ENCODE results near the gene EMC10.

The EMC10 gene

DNA sequence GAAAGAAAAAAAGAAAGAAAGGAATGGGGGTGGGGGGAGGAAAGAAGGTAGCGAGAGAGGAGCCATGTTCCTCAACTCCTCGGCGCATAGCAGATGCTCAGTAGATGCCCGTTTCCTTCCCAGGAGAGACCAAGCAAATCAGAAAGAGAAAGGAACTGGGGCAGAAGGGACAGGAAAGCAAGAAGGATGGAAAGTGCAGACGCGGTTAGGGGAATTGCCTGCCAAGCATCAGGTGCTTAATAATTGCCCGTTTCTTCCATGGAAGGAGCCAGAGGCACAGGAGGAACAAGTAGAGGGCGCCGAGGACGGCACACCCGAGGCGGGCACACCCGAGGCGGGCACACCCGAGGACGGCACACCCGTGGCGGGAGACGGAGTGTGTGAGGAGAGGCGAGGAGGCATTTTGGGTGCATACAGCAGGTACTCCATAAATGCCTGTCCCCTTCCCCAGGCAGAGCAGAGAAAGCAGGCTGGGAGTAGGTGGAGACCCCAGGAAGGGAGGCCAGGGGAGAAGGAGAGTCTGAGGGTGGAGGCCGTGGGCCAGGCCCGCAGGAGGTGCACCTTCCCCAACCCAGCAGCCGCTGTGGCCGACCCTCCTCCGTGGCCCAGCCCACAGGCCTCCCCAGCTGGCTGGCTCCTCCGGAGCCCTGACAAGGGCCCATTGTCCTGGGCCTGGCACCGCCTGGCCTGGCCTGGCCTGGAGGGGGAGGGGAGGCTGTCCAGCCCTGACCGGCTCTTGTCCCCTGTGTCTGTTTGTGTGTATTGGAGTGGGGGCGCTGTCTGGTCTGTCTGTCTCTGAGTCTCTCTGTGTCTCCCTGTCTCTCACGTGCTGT is 20.1 kb downstream of the EMC10 start:
- no peak for DNase-seq (ENCODE audit: low read depth in 2 of 2)

DNA sequence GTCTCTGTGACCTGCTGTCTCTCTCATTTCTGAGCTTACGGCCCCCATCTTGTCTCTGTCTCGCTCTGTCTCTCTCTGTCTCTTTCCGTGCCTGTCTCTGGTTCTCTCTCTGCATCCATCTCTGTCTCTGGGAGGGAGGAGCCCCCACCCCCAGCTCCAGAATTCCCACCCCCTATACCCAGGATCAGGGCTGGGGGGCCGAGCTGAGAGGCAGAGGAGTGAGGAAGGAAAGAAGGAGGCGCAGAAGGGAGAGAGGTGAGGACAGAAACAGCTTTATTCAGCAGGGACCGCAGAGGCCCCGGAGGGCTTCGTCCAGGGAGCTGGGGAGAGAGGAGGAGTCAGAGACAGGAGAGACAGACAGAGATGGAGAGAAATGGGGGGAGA is 20.7 kb downstream of the EMC10 start:
- no peak for DNase-seq (ENCODE audit: low read depth in 2 of 2)

DNA sequence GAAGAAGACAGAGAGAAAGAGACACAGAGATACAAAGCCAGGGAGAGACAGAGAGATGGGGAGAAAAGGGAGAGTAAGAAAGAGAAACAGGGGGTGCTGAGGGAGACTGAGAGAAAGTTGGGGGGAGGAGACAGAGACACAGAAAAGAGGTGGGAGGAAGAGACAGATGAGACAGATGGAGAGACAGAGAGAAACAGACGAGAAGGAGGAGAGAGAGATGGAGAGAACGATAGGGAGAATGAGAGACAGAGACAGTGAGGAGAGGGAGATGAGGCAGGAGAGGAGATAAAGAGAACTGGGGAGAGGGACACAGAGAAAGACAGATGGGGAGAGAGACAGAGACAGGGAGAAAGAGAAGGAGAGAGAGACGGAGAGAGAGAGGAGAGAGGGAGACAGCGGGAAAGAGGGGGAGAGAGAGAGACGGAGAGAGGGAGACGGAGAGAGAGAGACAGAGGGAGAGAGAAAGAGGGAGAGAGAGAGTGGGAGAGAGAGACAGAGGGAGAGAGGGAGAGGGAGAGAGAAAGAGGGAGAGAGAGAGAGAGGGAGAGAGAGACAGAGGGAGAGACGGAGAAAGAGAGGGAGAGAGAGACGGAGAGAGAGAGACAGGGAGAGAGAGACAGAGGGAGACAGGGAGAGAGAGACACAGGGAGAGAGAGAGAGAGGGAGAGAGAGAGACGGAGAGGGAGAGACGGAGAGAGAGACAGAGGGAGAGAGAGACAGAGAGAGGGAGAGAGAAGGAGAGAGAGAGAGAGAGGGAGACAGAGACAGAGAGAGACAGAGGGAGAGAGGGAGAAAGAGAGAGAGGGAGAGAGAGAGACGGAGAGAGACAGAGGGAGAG is 22.1 kb downstream of the EMC10 start:
- no peak for DNase-seq (ENCODE audit: low read depth in 2 of 2)

- DNase-seq (ENCODE audit: low read depth in 2 of 2): no peak
These were observed 23.9 kb downstream of the EMC10 start for GRCh38 chr19:50500060-50500752.

DNA sequence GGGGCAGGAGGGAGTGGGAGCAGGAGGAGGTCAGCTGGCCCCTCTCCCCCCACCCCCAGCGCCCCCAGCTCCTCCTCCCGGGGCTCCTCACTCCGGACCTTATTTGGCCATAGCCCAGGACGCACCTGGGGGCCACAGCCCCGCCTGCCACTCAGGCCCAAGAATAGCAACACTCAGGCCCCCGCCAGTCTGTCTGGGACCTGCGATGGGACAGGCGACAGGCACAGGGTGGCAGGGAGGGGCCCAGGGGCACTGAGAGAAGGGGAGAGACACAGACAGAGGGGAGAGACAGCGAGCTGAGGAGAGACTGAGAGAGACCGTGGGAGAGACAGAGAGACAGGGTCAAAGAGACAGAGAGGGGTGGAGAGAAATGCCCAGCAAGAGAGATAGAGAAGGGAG is 24.4 kb downstream of the EMC10 start:
- DNase-seq (ENCODE audit: low read depth in 2 of 2): no peak

- no peak for DNase-seq (ENCODE audit: low read depth in 2 of 2)
These were observed 24.9 kb downstream of the EMC10 start for GRCh38 chr19:50501186-50501567.

DNA sequence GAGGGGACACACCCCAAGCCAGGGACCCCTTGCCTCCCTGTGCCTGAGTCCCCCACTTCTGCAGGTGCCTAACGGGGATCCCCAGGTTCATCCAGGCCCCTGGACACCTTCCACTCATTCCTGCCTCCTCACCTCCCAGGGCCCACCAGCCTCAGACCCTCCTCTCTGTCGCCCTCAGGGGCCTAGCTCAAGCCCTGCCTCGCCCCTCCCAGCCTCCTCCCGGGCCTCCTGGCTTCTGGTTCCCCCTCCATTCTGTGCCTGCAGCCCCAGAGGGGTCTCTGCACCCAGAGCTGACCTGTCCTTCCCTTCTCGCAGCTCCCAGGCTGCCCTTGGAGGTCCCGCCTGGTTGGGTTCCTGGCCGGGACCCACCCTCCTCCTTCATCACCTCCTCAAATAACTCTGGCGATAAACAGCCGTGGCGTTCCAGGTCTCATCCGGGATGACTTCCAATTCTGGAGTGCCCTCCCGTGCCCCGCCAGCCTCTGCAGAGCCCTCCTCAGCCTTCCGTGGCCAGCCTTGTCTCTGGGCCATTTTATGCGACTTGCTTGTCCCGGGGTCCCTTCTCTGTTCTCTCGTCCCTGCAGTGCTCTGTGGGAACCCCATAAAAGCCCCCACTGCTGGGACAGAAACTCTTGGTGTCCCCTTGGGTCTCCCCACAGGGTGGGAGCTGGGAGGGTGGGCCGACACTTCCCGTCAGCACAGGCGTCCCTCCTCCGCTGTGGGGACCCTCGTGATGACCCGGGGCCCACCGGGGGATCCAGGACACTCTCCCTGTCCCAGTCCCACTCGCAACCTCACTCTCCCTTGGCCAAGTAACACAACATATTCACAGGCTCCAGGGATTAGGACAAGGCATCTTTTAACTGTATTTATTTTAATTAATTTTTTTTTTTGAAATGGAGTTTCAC is 25.5 kb downstream of the EMC10 start:
- no peak for DNase-seq (ENCODE audit: low read depth in 2 of 2)

GRCh38 chr19:50505856-50506611 is 29.7 kb downstream of the EMC10 start:
- no peak for DNase-seq (ENCODE audit: low read depth in 2 of 2)

- DNase-seq (ENCODE audit: low read depth in 2 of 2): no peak
These were observed 30.4 kb downstream of the EMC10 start for GRCh38 chr19:50506700-50507099.

- no peak for DNase-seq (ENCODE audit: low read depth in 2 of 2)
These were observed 31.1 kb downstream of the EMC10 start for GRCh38 chr19:50507376-50507775.

DNA sequence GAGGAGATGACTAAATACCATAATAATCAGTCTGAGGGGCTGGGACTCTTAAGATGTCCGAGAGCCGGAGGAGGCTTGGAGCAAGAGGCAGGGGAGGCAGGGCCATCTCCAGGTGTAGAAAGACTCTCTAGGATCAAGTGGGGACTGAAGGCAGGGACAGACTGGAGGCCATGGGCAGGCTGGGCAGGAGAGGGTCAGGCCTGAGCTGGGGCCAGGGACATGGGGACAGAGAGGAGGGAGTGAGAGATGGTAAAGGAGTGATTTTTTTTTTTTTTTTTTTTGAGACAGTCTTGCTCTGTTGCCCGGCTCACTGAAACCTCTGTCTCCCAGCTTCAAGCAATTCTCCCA is 32.5 kb downstream of the EMC10 start:
- no peak for DNase-seq (ENCODE audit: low read depth in 2 of 2)

- no peak for DNase-seq (ENCODE audit: low read depth in 2 of 2)
These were observed 33.1 kb downstream of the EMC10 start for GRCh38 chr19:50509366-50509765.

DNA sequence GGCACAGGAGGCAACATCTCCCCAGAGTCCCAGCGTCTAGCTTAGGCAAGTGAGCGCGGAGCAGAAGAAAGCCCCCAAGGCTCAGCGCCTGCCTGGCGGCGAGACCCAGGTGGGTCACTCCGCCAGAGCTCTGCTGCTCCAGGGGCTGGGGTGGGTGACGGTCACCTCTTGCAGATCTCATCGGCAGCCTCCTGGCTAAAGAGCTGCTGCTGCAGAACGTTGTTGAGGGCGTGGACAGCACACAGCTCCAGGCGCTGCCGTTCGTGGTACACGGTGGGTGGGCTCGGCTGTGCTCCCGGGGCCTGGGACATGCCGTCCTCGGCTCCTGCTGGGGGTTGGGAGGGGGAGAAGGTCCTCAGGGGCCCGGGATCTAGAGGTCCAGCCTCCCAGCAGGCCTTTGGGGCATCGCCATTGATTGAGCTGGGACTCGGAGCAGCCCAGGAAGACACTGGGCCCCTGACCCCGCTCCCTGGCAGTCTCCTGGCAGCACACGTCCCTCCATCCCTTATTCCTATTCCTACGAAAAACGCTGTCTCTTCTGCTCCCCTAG is 33.9 kb downstream of the EMC10 start:
- DNase-seq (ENCODE audit: low read depth in 2 of 2): no peak

DNA sequence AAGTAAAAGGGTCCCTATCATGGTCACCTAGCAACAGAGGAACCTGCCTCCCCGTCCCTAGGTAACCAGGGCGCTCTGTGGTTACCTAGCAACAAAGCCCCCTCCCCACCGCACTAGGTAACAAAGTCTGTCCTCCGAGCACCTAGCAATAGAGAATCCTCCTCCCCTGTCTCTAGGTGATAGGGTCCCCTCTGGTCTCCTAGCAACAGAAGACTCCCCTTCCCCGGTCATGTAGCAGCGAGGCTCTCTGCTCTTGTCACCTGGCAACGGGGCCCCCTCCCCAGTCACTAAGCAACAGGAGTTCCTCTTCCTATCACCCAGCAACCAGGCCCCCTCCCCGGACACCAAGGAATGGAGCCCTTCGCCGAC is 34.4 kb downstream of the EMC10 start:
- DNase-seq (ENCODE audit: low read depth in 2 of 2): no peak

GRCh38 chr19:50511069-50511822 is 34.9 kb downstream of the EMC10 start, which contains the start of gene JOSD2:
Gene JOSD2 (minus strand): TSS chr19:50511191. CDS start chr19:50510431, 760 bp downstream.
- peak; percentile 83 to 92 for DNase-seq (ENCODE audit: low read depth in 2 of 2)

DNA sequence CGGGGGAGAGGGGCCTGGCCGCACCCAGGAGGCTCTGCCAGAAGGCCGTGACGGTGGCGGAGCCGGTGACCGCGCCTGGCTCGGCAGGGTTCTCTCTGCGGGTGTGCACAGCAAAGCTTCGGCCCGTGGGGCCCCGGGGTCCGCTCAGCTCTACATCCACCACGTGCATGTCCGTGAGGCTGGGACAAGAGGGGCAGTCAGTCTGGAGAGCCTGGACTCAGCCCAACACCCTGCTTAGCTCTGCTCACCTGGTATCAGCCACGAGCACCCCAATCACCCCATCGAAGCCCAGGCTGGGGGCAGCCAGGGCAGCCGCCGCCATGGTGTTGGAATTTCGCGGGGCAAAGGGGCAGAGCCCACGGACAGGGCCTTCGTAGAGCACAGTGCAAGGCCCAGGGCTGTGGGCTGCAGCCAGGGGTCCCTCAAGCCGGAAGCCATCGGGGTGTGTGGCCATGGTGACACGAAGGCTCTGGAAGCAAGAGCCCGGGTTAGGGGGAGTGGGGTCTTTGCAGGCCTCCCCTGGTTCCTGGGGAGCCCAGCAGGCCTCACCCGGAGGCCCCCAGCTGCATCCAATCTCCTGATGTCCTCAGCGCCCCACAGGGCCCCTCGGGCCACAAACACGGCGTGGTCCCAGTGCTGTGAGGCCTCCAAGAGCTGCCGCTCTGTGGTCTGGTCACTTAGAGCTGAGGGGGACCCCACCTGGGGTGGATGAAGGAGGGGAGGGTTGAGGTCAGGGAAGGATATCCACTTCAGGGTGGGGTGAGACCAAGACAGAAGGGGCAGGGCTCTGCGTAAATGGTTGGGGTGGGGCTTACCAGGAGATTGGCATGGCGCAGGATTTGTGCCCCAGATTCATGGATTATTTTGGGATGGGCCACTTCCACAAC is 36.0 kb downstream of the EMC10 start:
- DNase-seq (ENCODE audit: low read depth in 2 of 2): no peak

GRCh38 chr19:50512999-50513745 is 36.9 kb downstream of the EMC10 start:
- no peak for DNase-seq (ENCODE audit: low read depth in 2 of 2)
